Measurements from ENCODE around the gene STAG1. TPM values are rescaled to one million over a fixed set of nuclear protein-coding genes. Genes with fewer than 3 reads are reported as not detected.

The STAG1 gene
- total and polyA plus RNA-seq, 2 of the 13 experiments (the other 11 are each of a cell fraction or from before 2014, with no cell fraction given) = 6.2 to 25.9 TPM

- TF ChIP-seq, protein P1, sequence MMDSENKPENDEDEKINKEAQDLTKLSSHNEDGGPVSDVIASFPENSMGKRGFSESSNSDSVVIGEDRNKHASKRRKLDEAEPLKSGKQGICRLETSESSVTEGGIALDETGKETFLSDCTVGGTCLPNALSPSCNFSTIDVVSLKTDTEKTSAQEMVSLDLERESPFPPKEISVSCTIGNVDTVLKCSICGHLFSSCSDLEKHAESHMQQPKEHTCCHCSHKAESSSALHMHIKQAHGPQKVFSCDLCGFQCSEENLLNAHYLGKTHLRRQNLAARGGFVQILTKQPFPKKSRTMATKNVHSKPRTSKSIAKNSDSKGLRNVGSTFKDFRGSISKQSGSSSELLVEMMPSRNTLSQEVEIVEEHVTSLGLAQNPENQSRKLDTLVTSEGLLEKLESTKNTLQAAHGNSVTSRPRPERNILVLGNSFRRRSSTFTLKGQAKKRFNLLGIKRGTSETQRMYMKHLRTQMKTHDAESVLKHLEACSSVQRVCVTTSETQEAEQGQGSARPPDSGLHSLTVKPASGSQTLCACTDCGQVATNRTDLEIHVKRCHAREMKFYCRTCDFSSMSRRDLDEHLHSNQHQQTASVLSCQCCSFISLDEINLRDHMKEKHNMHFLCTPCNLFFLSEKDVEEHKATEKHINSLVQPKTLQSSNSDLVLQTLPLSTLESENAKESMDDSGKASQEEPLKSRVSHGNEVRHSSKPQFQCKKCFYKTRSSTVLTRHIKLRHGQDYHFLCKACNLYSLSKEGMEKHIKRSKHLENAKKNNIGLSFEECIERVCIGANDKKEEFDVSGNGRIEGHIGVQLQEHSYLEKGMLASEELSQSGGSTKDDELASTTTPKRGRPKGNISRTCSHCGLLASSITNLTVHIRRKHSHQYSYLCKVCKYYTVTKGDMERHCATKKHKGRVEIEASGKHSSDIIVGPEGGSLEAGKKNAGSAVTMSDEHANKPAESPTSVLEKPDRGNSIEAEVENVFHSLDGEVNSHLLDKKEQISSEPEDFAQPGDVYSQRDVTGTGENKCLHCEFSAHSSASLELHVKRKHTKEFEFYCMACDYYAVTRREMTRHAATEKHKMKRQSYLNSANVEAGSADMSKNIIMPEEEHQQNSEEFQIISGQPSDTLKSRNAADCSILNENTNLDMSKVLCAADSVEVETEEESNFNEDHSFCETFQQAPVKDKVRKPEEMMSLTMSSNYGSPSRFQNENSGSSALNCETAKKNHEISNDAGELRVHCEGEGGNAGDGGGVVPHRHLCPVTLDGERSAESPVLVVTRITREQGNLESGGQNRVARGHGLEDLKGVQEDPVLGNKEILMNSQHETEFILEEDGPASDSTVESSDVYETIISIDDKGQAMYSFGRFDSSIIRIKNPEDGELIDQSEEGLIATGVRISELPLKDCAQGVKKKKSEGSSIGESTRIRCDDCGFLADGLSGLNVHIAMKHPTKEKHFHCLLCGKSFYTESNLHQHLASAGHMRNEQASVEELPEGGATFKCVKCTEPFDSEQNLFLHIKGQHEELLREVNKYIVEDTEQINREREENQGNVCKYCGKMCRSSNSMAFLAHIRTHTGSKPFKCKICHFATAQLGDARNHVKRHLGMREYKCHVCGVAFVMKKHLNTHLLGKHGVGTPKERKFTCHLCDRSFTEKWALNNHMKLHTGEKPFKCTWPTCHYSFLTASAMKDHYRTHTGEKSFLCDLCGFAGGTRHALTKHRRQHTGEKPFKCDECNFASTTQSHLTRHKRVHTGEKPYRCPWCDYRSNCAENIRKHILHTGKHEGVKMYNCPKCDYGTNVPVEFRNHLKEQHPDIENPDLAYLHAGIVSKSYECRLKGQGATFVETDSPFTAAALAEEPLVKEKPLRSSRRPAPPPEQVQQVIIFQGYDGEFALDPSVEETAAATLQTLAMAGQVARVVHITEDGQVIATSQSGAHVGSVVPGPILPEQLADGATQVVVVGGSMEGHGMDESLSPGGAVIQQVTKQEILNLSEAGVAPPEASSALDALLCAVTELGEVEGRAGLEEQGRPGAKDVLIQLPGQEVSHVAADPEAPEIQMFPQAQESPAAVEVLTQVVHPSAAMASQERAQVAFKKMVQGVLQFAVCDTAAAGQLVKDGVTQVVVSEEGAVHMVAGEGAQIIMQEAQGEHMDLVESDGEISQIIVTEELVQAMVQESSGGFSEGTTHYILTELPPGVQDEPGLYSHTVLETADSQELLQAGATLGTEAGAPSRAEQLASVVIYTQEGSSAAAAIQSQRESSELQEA (CRISPR knock-in tag; IDR thresholded peaks at IDR 0.05; ENCODE audit: not compliant biosample characterization) = no peak
- TF ChIP-seq NFYB (CRISPR knock-in tag; IDR thresholded peaks at IDR 0.05) (no peak), ZNF724P (CRISPR knock-in tag; IDR thresholded peaks at IDR 0.05; ENCODE audit: borderline replicate concordance) (no peak), FOXJ3 (CRISPR knock-in tag; IDR thresholded peaks at IDR 0.05; ENCODE audit: borderline replicate concordance) (no peak), ZC3H13 (CRISPR knock-in tag; IDR thresholded peaks at IDR 0.05) (no peak), AHR (CRISPR knock-in tag; IDR thresholded peaks at IDR 0.05) (no peak), ZNF879 (CRISPR knock-in tag; IDR thresholded peaks at IDR 0.05) (no peak)
- TF ChIP-seq, protein P2, sequence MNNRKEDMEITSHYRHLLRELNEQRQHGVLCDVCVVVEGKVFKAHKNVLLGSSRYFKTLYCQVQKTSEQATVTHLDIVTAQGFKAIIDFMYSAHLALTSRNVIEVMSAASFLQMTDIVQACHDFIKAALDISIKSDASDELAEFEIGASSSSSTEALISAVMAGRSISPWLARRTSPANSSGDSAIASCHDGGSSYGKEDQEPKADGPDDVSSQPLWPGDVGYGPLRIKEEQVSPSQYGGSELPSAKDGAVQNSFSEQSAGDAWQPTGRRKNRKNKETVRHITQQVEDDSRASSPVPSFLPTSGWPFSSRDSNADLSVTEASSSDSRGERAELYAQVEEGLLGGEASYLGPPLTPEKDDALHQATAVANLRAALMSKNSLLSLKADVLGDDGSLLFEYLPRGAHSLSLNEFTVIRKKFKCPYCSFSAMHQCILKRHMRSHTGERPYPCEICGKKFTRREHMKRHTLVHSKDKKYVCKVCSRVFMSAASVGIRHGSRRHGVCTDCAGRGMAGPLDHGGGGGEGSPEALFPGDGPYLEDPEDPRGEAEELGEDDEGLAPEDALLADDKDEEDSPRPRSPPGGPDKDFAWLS (CRISPR knock-in tag; IDR thresholded peaks at IDR 0.05; ENCODE audit: borderline replicate concordance) = no peak
- TF ChIP-seq, protein P3, sequence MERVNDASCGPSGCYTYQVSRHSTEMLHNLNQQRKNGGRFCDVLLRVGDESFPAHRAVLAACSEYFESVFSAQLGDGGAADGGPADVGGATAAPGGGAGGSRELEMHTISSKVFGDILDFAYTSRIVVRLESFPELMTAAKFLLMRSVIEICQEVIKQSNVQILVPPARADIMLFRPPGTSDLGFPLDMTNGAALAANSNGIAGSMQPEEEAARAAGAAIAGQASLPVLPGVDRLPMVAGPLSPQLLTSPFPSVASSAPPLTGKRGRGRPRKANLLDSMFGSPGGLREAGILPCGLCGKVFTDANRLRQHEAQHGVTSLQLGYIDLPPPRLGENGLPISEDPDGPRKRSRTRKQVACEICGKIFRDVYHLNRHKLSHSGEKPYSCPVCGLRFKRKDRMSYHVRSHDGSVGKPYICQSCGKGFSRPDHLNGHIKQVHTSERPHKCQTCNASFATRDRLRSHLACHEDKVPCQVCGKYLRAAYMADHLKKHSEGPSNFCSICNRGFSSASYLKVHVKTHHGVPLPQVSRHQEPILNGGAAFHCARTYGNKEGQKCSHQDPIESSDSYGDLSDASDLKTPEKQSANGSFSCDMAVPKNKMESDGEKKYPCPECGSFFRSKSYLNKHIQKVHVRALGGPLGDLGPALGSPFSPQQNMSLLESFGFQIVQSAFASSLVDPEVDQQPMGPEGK (CRISPR knock-in tag; IDR thresholded peaks at IDR 0.05) = no peak
- TF ChIP-seq, protein P4, sequence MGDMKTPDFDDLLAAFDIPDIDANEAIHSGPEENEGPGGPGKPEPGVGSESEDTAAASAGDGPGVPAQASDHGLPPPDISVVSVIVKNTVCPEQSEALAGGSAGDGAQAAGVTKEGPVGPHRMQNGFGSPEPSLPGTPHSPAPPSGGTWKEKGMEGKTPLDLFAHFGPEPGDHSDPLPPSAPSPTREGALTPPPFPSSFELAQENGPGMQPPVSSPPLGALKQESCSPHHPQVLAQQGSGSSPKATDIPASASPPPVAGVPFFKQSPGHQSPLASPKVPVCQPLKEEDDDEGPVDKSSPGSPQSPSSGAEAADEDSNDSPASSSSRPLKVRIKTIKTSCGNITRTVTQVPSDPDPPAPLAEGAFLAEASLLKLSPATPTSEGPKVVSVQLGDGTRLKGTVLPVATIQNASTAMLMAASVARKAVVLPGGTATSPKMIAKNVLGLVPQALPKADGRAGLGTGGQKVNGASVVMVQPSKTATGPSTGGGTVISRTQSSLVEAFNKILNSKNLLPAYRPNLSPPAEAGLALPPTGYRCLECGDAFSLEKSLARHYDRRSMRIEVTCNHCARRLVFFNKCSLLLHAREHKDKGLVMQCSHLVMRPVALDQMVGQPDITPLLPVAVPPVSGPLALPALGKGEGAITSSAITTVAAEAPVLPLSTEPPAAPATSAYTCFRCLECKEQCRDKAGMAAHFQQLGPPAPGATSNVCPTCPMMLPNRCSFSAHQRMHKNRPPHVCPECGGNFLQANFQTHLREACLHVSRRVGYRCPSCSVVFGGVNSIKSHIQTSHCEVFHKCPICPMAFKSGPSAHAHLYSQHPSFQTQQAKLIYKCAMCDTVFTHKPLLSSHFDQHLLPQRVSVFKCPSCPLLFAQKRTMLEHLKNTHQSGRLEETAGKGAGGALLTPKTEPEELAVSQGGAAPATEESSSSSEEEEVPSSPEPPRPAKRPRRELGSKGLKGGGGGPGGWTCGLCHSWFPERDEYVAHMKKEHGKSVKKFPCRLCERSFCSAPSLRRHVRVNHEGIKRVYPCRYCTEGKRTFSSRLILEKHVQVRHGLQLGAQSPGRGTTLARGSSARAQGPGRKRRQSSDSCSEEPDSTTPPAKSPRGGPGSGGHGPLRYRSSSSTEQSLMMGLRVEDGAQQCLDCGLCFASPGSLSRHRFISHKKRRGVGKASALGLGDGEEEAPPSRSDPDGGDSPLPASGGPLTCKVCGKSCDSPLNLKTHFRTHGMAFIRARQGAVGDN (CRISPR knock-in tag; IDR thresholded peaks at IDR 0.05) = no peak
Observed at GRCh38 chr3:136503056-136503455, 249.1 kb downstream of the STAG1 start (continued).

Data from HepG2 (cell line).